ENCODE data around the gene HOXB1.

DNA sequence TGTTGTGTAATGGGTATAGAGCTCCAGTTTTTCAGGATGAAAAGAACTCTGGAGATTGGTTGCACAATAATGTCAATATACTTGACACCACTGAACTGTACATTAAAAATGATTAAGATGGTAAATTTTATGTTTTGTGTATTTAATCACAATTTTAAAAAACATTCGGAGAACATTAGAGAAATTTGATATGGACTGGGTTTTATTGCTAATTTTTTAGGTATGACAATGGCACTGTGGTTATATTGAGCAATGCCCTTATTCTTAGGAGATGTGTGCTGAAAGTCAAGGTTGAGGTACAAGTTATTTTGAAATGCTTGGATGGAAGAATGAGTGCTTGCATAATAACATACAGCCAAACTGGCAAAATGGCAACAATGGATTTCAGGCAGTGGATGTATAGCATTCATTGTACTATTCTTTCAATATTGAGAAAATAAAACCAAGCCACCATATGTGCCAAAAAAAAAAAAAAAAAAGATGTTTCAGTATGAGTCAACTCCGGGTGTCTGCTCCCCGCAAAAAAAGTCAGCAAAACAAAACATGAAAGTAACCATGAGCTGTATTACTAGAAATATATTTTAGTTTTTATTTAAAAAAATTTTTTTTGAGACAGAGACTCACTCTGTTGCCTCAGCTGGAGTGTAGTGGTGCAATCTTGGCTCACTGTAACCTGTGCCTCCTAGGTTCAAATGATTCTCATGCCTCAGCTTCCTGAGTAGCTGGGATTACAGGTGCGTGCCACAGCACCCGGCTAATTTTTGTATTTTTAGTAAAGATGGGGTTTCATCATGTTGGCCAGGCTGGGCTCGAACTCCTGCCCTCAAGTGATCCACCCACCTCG is 19.8 kb downstream of the HOXB1 start:
- TF ChIP-seq RFX5 (IDR thresholded peaks at IDR 0.05; ENCODE audit: low read length): no peak
- TF ChIP-seq, protein P1, sequence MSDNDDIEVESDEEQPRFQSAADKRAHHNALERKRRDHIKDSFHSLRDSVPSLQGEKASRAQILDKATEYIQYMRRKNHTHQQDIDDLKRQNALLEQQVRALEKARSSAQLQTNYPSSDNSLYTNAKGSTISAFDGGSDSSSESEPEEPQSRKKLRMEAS (IDR thresholded peaks at IDR 0.05; ENCODE audit: low read depth): no peak
- TF ChIP-seq, protein P2, sequence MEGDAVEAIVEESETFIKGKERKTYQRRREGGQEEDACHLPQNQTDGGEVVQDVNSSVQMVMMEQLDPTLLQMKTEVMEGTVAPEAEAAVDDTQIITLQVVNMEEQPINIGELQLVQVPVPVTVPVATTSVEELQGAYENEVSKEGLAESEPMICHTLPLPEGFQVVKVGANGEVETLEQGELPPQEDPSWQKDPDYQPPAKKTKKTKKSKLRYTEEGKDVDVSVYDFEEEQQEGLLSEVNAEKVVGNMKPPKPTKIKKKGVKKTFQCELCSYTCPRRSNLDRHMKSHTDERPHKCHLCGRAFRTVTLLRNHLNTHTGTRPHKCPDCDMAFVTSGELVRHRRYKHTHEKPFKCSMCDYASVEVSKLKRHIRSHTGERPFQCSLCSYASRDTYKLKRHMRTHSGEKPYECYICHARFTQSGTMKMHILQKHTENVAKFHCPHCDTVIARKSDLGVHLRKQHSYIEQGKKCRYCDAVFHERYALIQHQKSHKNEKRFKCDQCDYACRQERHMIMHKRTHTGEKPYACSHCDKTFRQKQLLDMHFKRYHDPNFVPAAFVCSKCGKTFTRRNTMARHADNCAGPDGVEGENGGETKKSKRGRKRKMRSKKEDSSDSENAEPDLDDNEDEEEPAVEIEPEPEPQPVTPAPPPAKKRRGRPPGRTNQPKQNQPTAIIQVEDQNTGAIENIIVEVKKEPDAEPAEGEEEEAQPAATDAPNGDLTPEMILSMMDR (IDR thresholded peaks at IDR 0.05): no peak

Data from SK-N-SH (cell line).